G401 (cell line): ENCODE data around the gene MCCC1. TPM values are rescaled to one million over a fixed set of nuclear protein-coding genes. Genes with fewer than 3 reads are reported as not detected.
"Not testable (repeated sequence)": the region's sequence is repeated elsewhere in the genome, so short reads cannot be mapped to it uniquely, and the experiment has no call there.

Experiments
- DNase-seq: peaks from one replicate; pipeline ENCODE4 v3.0.0-alpha.2; 2015; ENCODE audit warnings: low spot score
- in situ Hi-C: cut with HindIII; loops from 2 replicates; pipeline ENCODE4 v1.10.0; 2016; ENCODE audit warnings: low sequenced_read_pairs, mixed read lengths
- total RNA-seq: library from RNA; depleted of rRNA; stranded (reverse); fragments of >200 nt; shearing (Covaris generic); gene quantifications from 2 replicates; pipeline ENCODE4 v1.2.3, GENCODE V29; 2014

MCCC1 gene
- total RNA-seq, 1 experiment from 2014 or later = 34.4 TPM

DNA sequence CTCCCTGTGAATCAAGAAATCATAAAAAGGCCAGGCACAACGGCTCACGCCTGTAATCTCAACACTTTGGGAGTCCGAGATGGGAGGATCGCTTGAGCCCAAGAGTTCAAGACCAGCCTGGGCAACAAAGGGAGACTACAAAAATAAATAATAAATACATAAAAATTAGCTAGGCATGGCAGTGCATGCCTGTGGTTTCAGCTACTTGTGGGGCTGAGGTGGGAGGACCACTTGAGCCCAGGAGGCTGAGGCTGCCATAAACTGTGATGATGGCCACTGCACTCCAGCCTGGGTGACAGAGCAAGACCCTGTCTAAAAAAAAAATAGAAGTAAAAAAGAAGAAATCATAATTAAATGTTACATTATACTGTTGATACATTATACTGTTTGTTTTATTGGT is 91.0 kb downstream of the MCCC1 start:
- DNase-seq = no peak
- in situ Hi-C loops = no loop called here

DNA sequence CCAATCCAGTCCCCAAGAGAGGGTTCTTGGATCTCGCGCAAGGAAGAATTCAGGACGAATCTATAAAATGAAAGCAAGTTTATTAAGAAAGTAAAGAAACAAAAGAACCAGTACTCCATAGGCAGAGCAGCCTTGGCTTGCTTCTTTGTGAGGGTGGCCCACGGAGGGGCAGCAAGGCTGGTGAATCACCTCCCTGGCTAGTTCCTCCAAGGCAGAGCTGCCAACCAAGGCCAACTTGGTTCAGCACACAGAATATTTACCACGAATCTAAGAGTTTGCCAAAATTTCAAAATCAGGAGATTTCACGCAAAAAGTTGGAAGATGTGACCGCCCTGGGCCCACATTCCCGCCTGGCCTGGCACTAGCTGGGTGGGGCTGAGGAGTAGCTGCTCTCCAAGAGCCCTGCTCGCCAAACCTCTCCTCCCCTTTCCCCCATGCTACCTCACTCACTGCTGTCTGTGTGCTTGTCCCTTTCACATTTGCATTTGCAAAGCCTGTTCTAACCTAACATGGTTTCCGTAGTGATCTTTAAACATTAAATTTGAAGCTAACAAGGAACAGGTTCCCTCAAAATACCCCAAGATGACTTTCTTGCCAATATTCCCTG is 92.8 kb downstream of the MCCC1 start:
- in situ Hi-C loops = no loop called here
- no peak for DNase-seq

DNA sequence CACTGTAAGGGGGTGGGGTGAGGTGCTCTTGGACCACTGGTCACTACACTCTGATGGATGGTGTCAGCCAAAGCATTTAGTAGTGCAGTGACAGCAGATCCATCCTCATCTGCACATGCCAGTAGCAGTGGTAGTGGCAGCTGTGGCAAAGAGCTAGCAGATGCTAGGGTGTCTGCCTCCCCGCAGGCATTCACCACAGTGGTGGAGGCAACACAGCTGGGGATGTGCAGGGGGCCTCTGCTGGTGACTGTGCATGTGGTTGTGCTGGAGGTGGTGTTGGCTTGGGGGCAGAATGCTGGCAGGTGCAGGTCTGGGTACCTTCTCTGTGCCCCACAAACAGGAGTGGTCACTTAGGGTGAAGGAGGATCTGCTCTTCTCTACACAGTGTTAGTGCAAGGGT is 99.5 kb downstream of the MCCC1 start:
- in situ Hi-C loops = no loop called here
- no peak for DNase-seq

DNA sequence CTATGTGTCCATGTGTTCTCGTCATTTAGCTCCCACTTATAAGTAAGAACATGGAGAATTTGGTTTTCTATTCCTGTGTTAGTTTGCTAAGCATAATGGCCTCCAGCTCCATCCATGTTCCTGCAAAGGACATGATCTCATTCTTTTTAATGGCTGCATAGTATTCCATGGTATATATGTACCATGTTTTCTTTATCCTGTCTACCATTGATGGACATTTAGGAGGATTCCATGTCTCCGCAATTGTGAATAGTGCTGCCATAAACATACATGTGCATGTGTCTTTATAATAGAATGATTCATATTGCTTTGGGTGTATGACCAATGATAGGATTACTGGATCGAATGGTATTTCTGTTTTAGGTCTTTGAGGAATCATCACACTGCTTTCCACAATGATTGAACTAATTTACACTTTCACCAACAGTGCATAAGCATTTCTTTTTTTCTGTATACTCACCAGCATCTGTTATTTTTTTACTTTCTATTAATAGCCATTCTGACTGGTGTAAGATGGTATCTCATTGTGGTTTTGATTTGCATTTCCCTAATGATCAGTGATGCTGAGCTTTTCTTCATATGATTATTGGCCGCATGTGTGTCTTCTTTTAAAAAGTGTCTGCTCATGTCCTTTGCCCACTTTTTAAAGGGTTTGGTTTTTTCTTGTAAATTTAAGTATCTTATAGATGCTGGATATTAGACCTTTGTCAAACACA is 105.7 kb downstream of the MCCC1 start:
- DNase-seq, in situ Hi-C loops: not testable (repeated sequence)

DNA sequence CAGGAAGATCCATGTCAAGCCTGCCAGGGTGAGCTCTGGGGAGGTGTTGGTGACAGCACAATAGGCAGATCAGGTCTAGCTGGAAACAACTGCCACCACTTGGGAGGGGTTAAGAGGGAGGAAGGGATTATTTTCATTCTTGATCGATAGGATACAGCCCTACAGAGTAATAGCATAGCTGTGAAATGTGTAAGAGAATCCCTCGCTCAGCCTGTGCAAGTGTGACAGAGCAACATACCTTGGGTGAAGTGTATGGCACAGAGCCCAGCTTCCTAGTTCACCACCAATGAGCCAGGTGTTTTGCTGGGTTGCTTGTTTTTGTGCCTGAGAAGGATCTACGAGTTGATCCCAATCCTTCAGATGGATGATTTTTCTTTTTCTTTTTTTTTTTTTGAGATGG is 109.7 kb downstream of the MCCC1 start:
- DNase-seq = no peak
- in situ Hi-C loops = no loop called here

DNA sequence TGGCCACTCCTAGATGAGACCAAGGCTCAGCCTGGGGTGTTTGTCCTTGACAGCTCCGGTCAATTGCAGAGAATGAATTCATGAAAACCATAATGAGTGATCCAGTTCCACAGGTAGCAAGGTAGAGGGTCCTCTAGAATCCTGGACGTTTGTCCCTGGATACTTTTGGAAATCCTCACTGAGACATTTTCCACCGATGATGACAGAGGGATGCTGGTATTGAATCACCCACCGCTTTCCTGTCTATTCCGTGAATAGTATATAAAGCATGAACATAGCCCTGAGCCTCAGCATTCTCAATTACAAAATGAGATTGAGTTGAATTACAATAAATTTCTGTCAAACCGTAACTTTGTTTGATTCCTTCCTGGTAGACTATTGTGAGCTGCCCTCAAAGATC is 113.3 kb downstream of the MCCC1 start:
- no peak for DNase-seq
- in situ Hi-C loops = no loop called here

DNA sequence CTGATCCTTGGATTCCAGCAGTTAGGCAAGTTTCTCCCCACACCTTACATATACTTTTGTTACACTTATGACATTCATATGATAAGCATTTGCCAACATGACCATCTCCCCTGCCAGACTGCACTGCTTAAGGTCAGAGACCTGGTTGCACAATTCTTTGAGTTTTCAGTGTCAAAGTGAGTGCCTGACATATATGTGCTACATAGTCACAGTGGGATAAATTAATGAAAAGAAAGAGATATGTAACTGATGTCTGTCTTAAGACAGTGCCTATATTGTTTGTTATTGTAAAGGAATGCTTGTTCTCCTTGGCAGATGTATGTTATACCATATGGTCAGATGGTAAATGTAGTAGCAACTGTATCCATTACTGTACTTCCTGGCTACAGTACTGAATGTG is 115.4 kb downstream of the MCCC1 start:
- in situ Hi-C loops = no loop called here

DNA sequence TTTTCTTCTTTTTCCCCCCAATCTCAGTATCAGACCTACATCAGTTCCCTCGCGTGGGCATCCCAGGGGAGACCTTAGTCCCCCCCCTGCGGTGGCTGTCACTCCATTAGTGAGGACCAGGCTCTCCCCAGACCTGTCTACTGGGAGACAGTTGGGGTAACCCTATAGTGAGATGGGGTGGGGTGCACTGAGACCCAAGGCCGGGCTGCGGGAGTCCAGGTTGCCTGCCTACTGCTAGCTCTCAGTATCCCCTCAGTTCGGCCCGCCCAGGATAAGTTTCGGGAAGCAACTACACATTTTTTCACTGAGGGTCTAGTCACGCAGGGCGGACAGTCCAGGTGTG is 118.3 kb downstream of the MCCC1 start:
- in situ Hi-C loops = no loop called here
- no peak for DNase-seq

More for the DNA sequence above, 115.4 kb downstream of the MCCC1 start:
- DNase-seq = no peak

DNA sequence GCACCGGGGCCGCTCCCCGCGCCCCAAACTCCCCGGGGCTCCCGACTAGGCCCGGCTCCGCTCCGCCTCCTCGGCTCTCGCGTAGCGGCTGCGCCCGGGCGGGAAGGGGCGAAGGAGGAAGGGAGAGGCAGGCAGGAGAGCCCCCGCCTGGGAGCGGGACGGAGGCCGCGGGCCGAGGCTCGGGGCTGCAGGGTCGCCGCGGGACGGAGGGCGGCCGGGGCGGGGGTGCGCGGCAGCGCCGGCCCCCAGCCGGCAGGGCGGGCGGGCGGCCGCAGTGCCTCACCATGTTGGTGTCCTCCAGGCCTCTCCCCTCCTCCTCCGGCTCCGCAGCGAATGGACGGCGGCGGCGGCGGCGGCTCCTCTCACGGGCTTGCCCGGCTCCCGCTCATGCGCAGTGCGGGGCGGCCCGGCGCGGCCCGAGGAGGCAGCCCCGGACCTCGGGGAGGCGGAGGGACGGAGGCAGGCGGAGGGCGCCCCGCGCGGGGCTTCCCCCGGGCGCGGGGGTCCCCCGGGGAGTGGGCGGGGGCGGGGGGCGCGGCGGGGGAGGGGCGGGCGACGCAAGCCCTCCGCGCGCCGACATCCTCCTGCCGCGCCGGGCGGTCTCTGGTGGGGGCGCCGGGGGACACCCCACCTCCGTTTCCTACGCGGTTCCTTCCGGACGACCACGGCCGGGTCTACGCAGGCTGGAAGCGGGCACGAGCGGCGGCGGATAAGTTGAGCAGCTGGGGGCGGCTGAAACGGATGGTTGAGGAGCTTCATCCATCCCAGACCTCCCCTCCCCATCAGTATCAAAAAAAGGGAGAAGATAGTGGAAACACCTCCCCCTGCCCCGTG is 118.9 kb downstream of the MCCC1 start, which contains the start of gene DCUN1D1:
TSS of gene DCUN1D1 (minus strand) at position 335 of the 834 bp plus-strand sequence. CDS start at position 286, 49 bp downstream.
- peak; percentile 84 for DNase-seq
- in situ Hi-C loops = no loop called here

DNA sequence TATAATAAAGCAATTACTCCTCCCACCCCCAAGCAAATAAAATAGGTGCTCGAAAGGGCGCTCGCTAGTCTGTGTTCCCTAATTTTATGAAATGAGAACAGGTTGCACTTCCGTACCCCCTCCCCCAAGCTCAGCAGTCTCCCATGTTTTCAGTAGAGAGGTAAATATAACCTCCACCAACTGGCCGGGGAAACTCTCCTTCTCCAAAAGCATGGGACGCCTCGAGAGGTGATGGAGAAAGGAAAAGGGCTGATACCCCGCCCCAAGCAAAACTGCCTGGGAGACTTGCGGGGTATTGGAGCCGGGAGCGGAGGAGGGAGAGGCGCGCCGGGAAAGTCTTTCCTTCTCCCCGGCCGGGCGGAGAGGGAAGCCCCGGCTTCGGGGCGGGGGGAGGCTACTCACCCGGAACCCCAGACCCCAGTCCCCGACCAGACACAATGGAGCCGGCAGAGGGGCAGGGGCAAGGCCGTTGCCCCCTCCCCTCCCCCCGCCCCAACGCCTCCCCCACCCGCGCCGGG is 119.6 kb downstream of the MCCC1 start:
- in situ Hi-C loops = no loop called here
- peak; percentile 38 for DNase-seq

DNA sequence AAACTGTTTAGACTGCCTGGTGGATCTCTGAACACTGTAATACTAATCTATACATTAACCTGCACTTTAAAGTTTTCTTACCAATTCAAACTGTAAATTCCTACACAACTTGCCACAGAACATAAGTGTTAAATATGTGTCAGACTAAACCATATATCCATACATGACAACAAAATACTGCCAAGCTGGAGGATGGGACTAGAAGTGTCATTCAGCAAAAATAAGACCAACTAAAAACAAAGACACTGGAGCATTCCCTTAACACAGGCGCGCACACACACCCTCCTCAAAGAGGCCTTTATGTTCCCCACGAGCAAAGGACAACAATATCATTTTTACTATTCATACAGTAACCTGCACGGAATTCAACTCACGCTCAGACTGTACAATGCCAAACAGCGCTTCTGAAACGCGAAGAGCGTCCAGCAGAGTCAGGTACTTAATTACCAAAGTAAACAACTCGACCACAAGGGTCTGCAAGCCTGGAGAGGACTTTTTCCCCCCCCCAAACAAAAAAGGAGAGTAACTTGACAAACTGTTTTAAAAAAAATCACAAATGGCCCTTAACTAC is 120.1 kb downstream of the MCCC1 start:
- DNase-seq = no peak
- in situ Hi-C loops = no loop called here

DNA sequence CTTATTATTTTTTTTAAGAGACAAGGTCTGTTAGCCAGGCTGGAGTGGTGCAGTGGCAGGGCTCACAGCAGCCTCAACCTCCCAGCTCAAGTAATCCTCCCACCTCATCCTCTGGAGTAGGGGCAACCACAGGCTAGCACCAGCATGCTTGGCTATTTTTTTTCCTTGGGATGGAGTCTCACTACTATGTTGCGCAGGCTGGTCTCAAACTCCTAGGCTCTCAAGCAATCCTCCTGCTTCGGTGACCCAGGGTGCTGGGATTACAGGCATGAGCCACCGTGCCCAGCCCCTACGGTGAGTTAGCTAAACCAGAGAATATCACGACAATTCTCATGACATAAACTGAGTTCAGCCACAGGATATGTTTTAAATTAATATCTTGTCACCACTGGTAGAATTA is 120.9 kb downstream of the MCCC1 start:
- DNase-seq = no peak
- in situ Hi-C loops = no loop called here

DNA sequence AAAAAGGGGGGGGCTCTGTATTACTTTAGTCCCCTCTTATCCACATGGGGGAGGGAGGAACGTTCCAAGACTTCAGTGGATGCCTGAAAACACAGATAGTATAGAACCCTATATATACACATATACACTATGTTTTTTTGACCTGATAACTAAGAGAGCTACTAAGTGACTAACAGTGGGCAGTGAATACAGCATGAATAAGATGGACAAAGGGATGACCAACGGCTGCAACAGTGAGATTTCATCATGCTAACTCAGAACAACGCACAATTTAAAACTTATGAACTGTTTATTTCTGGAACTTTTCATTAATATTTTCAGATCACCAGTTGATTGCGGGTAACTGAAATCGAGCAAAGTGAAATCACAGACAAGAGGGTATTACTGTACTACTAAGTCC is 126.2 kb downstream of the MCCC1 start:
- in situ Hi-C loops = no loop called here
- no peak for DNase-seq

DNA sequence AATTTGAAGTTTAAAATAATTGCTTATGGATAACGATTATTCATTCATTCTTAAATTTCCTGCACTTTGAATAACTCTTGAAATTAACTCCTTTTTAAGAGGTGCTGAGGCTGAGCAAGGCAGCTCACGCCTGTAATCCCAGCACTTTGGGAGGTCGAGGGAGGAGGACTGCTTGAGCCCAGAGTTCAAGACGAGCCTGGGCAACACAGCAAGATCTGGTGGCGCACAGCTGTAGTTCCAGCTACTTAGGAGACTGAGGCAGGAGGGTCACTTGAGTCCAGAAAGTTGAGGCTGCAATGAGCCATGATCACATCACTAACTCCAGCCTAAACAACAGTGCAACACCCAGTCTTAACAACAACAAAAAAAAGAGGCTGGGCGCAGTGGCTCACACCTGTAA is 126.9 kb downstream of the MCCC1 start:
- DNase-seq = no peak
- in situ Hi-C loops = no loop called here

DNA sequence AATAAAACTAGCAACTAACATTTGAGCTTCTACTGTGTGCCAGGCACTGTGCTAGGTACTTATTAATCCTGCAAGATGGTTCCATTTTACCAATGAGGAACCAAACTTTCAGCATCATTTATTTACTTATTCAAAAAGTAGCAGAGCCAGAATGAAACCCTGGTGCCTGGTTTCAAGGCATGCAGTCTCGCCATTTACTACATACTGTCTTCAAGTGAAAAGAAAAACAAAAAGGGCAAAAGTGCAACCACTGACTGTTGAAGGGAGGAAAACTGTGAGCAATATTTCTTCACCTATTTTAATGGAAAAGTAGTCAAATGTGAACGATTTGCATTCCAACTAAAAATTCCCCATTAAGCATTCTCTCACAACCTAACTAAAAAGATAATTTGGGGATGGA is 127.7 kb downstream of the MCCC1 start:
- in situ Hi-C loops = no loop called here
- DNase-seq = no peak

DNA sequence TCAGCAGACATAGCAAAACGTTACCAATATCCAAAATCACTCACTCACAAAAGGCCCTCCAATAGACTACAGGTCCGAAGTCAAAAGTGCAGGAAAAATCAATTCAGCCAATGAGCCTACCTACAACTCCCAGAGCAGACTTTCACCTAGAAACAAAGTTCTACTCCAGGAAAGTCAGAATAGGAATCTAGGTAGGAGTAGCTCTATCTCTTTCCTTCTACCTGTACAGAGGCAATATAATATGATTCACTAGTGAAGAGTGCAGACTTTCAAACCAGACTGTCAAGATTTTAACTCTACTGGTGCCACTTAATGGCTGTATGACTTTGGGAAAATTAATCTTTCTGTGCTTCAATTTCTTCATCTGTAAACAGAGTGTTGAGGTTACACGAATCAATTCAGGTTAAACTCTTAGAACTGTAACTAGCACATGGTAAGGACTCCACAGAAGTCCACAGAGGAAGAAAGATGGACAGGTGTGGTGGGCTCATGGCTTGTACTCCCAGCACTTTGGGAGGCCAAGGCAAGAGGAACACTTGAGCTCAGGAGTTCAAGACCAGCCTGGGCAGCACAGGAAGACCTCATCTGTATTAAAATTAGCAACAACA is 128.4 kb downstream of the MCCC1 start:
- DNase-seq = no peak
- in situ Hi-C loops = no loop called here

DNA sequence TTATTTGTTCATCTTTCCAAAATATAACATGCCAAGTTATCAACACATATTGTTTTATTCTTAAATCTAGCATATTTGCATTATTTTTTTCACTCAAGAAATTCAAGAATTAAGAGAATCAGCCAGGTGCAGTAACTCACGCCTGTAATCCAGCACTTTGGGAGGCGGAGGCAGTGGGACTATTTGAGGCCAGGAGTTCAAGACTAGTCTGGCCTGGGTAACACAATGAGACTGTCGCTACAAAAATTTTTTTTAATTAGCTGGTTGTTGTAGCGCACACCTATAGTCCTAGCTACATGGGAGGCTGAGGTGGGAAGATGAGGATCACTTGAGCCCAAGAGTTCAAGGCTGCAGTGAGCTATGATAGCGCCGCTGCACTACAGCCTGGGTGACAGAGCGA is 129.4 kb downstream of the MCCC1 start:
- in situ Hi-C loops = no loop called here
- no peak for DNase-seq

DNA sequence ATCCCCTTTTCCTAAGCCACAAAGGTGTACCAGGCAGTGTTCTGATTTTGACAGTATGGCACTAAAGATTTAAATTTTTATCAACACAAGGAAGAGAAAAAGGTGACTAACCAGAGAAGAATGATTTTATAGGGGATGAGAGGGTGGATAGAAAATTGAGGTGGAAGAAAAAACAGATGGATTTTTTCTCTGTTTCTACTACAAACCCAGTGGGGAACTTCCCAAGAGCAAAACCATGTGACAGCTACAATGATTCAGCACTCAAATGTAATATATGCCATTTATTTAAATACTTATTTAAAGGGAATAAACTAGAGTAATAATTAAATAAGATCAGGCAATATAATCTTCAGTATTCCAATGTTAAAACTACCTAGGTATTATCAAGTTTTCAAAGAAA is 130.0 kb downstream of the MCCC1 start:
- in situ Hi-C loops = no loop called here
- no peak for DNase-seq
